Smooth muscle cell (in vitro differentiated cells): ENCODE measurements around the gene ACTN4. TPM values are rescaled to one million over a fixed set of nuclear protein-coding genes. Genes with fewer than 3 reads are reported as not detected.

Experiments
- DNase-seq: peaks from one replicate; lab custom pipeline; 2025; ENCODE audit not compliant: unreplicated experiment; lab: John Stamatoyannopoulos, UW
- H2AFZ ChIP-seq: fragments of 200-600 bp; sonication (generic); 2 replicates; pipeline ENCODE4 v1.6.0; 2016; ENCODE audit warnings: antibody characterized with exemption, low read depth, mild to moderate bottlenecking
- H3F3A ChIP-seq: fragments of 200-600 bp; sonication (generic); 2 replicates; pipeline ENCODE4 v1.6.0; 2017; ENCODE audit warnings: antibody characterized with exemption, low read depth
- H3K27ac ChIP-seq: fragments of 200-600 bp; sonication (generic); 2 replicates; pipeline ENCODE4 v1.5.1; 2016; ENCODE audit warnings: low read depth, mild to moderate bottlenecking
- H3K27me3 ChIP-seq: fragments of 200-600 bp; sonication (generic); 2 replicates; pipeline ENCODE4 v1.6.1; 2016; ENCODE audit warnings: low read depth, mild to moderate bottlenecking
- H3K36me3 ChIP-seq: fragments of 200-600 bp; sonication (generic); 2 replicates; pipeline ENCODE4 v1.5.1; 2016; ENCODE audit warnings: low read depth
- H3K4me1 ChIP-seq: fragments of 200-600 bp; sonication (generic); 2 replicates; pipeline ENCODE4 v1.5.1; 2016; ENCODE audit warnings: low read depth
- H3K4me2 ChIP-seq: fragments of 200-600 bp; sonication (generic); 2 replicates; pipeline ENCODE4 v1.6.0; 2016; ENCODE audit warnings: mild to moderate bottlenecking
- H3K4me3 ChIP-seq: fragments of 200-600 bp; sonication (generic); 2 replicates; pipeline ENCODE4 v1.5.1; 2016; ENCODE audit warnings: mild to moderate bottlenecking
- H3K79me2 ChIP-seq: fragments of 200-600 bp; sonication (generic); 2 replicates; pipeline ENCODE4 v1.6.0; 2016; ENCODE audit warnings: low read depth, mild to moderate bottlenecking
- H3K9ac ChIP-seq: fragments of 200-600 bp; sonication (generic); 2 replicates; pipeline ENCODE4 v1.6.0; 2016; ENCODE audit warnings: low read depth
- H3K9me3 ChIP-seq: fragments of 200-600 bp; sonication (generic); replicated peaks from 2 replicates; pipeline ENCODE4 v1.5.1; 2016; ENCODE audit warnings: low read depth
- H4K20me1 ChIP-seq: fragments of 200-600 bp; sonication (generic); 2 replicates; pipeline ENCODE4 v1.6.0; 2016; ENCODE audit warnings: low read depth
- WGBS: methylation state at CpG from one replicate; pipeline ENCODE4 v1.1.7; 2016; ENCODE audit warnings: low lambda C conversion rate; 5-methylcytosine and 5-hydroxymethylcytosine counted together
- polyA plus RNA-seq: library from polyadenylated mRNA; unstranded; fragments of >200 nt; fragmentation: Nextera tagmentation; extraction: Ambion mirVana; gene quantifications from 2 replicates; pipeline ENCODE4 v1.2.1, GENCODE V29; 2016
- total RNA-seq: library from RNA; depleted of rRNA; stranded (reverse); fragments of >200 nt; gene quantifications from 2 replicates; pipeline ENCODE4 v1.2.3, GENCODE V29; 2014
- TF ChIP-seq, protein P1 (sequence below): fragments of 200-600 bp; sonication (generic); IDR thresholded peaks from 2 replicates; pipeline ENCODE4 v1.5.1; 2017; ENCODE audit warnings: borderline replicate concordance, mild to moderate bottlenecking, antibody characterized with exemption; ENCODE audit not compliant: insufficient read depth, poor library complexity, severe bottlenecking

ACTN4 gene
- total and polyA plus RNA-seq, 2 experiments from 2014 or later: 53.8 to 311 TPM

DNA sequence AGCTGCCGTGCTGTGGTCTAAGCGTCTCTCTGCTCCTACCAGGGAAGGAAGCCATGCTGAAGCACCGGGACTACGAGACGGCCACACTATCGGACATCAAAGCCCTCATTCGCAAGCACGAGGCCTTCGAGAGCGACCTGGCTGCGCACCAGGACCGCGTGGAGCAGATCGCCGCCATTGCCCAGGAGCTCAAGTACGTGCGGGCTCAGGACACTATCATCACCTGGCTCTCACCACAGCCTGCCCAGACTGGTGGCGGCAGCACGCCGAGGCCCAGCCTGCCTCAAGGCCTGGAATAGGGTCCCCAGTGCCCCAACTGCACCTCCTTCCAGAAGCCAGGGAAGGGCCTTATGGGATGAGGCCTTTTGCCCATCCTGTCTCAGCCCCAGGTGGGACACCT, 74.0 kb downstream of the ACTN4 start:
- TF ChIP-seq, protein P1, sequence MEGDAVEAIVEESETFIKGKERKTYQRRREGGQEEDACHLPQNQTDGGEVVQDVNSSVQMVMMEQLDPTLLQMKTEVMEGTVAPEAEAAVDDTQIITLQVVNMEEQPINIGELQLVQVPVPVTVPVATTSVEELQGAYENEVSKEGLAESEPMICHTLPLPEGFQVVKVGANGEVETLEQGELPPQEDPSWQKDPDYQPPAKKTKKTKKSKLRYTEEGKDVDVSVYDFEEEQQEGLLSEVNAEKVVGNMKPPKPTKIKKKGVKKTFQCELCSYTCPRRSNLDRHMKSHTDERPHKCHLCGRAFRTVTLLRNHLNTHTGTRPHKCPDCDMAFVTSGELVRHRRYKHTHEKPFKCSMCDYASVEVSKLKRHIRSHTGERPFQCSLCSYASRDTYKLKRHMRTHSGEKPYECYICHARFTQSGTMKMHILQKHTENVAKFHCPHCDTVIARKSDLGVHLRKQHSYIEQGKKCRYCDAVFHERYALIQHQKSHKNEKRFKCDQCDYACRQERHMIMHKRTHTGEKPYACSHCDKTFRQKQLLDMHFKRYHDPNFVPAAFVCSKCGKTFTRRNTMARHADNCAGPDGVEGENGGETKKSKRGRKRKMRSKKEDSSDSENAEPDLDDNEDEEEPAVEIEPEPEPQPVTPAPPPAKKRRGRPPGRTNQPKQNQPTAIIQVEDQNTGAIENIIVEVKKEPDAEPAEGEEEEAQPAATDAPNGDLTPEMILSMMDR: no peak
- H3F3A ChIP-seq: peaks cover 4% of the 10 kb centered on the region
- H3K9ac ChIP-seq: no peak overlapping the region
- no peak overlapping the region for H3K4me3 ChIP-seq
- H3K79me2 ChIP-seq: peaks cover 19% of the 10 kb centered on the region
- H2AFZ ChIP-seq: no peak overlapping the region
- no peak for DNase-seq
- WGBS: 97% methylated on average over 20 of the region's 20 CpGs
- no peak overlapping the region for H3K4me2 ChIP-seq
- H4K20me1 ChIP-seq: peaks cover 39% of the 10 kb centered on the region
- no peaks in the 10 kb centered on the region for H3K27me3 ChIP-seq
- no peaks in the 10 kb centered on the region for H3K36me3 ChIP-seq
- no peaks in the 10 kb centered on the region for H3K9me3 ChIP-seq
- H3K27ac ChIP-seq: no peak overlapping the region
- no peaks in the 10 kb centered on the region for H3K4me1 ChIP-seq

DNA sequence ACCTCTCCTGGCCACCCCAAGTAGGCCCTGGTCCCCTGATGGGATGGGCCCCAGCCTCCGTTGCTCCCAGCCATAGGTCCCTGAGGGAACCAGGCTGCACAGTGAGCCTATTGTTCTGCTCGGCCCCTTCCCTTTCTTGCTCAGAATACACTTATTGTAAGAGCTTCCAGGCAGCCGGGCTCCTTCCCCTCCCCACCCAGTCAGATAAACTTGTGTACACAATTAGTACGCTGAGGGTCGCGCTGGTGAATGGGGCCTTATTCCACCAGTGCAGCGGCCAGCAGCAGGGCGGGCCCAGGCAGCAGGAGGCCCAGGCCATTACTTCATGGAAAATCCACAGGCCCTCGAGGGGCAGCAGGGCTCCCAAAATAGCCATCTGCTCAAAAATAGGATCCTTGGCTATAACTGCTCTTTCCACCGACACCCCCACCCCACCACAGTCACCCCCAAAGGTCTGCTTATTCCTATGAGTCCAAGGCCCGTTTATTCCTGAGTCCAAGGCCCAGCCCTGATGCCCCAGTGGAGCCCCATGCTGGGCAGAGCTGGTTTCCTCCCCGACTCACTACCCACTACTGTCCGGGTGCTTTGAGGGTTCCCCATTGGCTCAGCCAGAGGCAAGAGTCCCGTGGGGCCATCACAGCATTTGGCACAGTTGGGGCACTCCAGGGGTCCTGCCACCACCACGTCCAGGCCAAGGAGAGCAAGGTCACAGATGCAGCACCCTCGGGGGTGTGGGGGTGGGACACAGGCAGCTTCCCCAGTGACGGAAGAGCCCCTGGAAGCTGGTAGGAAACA, 74.7 kb downstream of the ACTN4 start:
- Histone ChIP-seq H3K79me2 (peaks cover 13% of the 10 kb centered on the region), H3K4me1 (no peaks in the 10 kb centered on the region), H2AFZ (no peak overlapping the region), H3K4me2 (no peak overlapping the region), H3K27ac (no peak overlapping the region), H3K36me3 (no peaks in the 10 kb centered on the region), H3K4me3 (no peak overlapping the region), H3K27me3 (no peaks in the 10 kb centered on the region), H4K20me1 (peaks cover 37% of the 10 kb centered on the region), H3K9me3 (no peaks in the 10 kb centered on the region), H3F3A (peaks cover 7% of the 10 kb centered on the region), H3K9ac (no peak overlapping the region)
- 70% methylated on average over 17 of the region's 17 CpGs for WGBS
- DNase-seq: no peak
- TF ChIP-seq, protein P1: no peak

DNA sequence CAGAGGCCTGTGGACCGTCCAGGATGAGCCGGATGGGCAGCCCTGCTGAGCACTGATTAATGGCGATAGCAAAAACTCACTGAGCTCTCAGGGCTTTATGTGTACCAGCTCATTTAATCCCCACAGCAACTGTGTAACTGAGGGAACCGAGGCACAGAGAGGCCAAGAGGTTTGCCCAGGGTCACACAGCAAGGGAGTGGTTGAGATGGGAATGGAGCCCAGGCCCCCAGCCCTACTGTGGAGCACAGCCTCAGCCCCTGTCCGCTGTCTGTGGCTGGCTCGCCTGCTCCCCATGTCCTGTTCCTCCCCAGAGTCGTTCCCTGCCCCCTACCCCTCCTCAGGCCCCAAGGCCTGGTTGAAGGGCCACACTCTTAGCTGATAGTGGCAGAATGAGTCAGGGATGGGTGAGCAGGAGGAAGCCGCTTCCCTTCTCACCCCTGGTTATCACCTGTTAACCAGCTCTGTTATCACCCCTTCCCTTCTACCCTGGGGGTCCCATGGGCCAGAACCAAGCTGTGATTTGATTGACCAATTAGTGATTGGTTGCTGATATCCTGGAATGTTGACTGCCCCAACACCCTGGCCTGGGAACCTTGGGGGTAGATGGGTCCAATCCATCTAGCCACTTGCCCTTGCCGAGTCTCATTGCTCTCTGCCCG, 75.6 kb downstream of the ACTN4 start:
- no peak overlapping the region for H3K4me2 ChIP-seq
- no peak overlapping the region for H3K9ac ChIP-seq
- no peak overlapping the region for H3K4me3 ChIP-seq
- no peak for DNase-seq
- H4K20me1 ChIP-seq: peaks cover 28% of the 10 kb centered on the region
- H3F3A ChIP-seq: peaks cover 7% of the 10 kb centered on the region
- 82% methylated on average over 10 of the region's 10 CpGs for WGBS
- no peaks in the 10 kb centered on the region for H3K4me1 ChIP-seq
- no peaks in the 10 kb centered on the region for H3K9me3 ChIP-seq
- H2AFZ ChIP-seq: no peak overlapping the region
- peaks cover 11% of the 10 kb centered on the region for H3K79me2 ChIP-seq
- no peak overlapping the region for H3K27ac ChIP-seq
- H3K36me3 ChIP-seq: no peaks in the 10 kb centered on the region
- no peaks in the 10 kb centered on the region for H3K27me3 ChIP-seq
- TF ChIP-seq, protein P1: no peak
